CD8-positive, alpha-beta memory T cell (primary cell): Measurements from ENCODE around the gene CDC6. TPM values are rescaled to one million over a fixed set of nuclear protein-coding genes. Genes with fewer than 3 reads are reported as not detected.

ENCODE experiments used
- polyA plus RNA-seq: library from polyadenylated mRNA; unstranded; fragments of 300-500 nt; fragmentation: Illumina TruSeq; gene quantifications from one replicate; pipeline ENCODE4 v1.2.3, GENCODE V29; 2021
- total RNA-seq, 2 experiments: library from RNA; stranded (reverse); gene quantifications; one replicate each; pipeline ENCODE4 v1.2.3, GENCODE V29; 2021

The CDC6 gene
- total and polyA plus RNA-seq, 3 experiments from 2014 or later: 0.49 to 110 (median 107) TPM

Other genes with a start within 250 kb of the CDC6 start
- 100 to 1,000 TPM; 118 to 121 TPM for gene MED24, start 233.5 kb upstream of the CDC6 start, total RNA-seq
- 51.2 TPM for gene MED24, start 233.5 kb upstream of the CDC6 start, polyA plus RNA-seq
- 10 to 100 TPM; 12.6 to 13.2 TPM for gene THRA, start 224.9 kb upstream of the CDC6 start, total RNA-seq
- gene THRA, start 224.9 kb upstream of the CDC6 start, polyA plus RNA-seq: 17.0 TPM
- 10 to 100 TPM; 10.0 to 10.2 TPM for gene NR1D1, start 187.3 kb upstream of the CDC6 start, total RNA-seq
- gene NR1D1, start 187.3 kb upstream of the CDC6 start, polyA plus RNA-seq: 10.4 TPM
- 10 to 100 TPM; 88.6 to 91.5 TPM for gene MSL1, start 165.9 kb upstream of the CDC6 start, total RNA-seq
- gene MSL1, start 165.9 kb upstream of the CDC6 start, polyA plus RNA-seq: 13.5 TPM
- 100 to 1,000 TPM; 100 to 101 TPM for gene CASC3, start 147.3 kb upstream of the CDC6 start, total RNA-seq
- 47.4 TPM for gene CASC3, start 147.3 kb upstream of the CDC6 start, polyA plus RNA-seq
- gene RAPGEFL1, start 110.4 kb upstream of the CDC6 start, total RNA-seq: 1 to 10 TPM; 5.7 to 6.3 TPM
- gene RAPGEFL1, start 110.4 kb upstream of the CDC6 start, polyA plus RNA-seq: 0.32 TPM
- gene WIPF2, start 68.6 kb upstream of the CDC6 start, total RNA-seq: 10 to 100 TPM; 24.5 to 24.7 TPM
- gene WIPF2, start 68.6 kb upstream of the CDC6 start, polyA plus RNA-seq: 14.6 TPM
- gene RARA, start 21.3 kb downstream of the CDC6 start, total RNA-seq: 10 to 100 TPM; 37.4 to 37.8 TPM
- gene RARA, start 21.3 kb downstream of the CDC6 start, polyA plus RNA-seq: 14.0 TPM
- under 1 TPM in 1 of 2 experiments, not detected in 1; 0.24 TPM for gene GJD3, start 76.9 kb downstream of the CDC6 start, total RNA-seq
- 0.40 TPM for gene GJD3, start 76.9 kb downstream of the CDC6 start, polyA plus RNA-seq
- 100 to 1,000 TPM; 138 to 143 TPM for gene TOP2A, start 130.0 kb downstream of the CDC6 start, total RNA-seq
- 0.86 TPM for gene TOP2A, start 130.0 kb downstream of the CDC6 start, polyA plus RNA-seq
- gene IGFBP4, start 155.6 kb downstream of the CDC6 start, total RNA-seq: 1 to 10 TPM; 3.0 to 3.2 TPM
- 21.4 TPM for gene IGFBP4, start 155.6 kb downstream of the CDC6 start, polyA plus RNA-seq
- 1 to 10 TPM; 3.1 TPM for gene TNS4, start 213.7 kb downstream of the CDC6 start, total RNA-seq
- gene TNS4, start 213.7 kb downstream of the CDC6 start, polyA plus RNA-seq: 0.41 TPM